Measurements from ENCODE around the gene MRPL28.

- no peak for TF ChIP-seq CTCF (conservative IDR thresholded peaks at IDR 0.05 in 1 of 2, IDR thresholded peaks at IDR 0.05 in 1 of 2; ENCODE audit: extremely low read depth in 1 of 2, insufficient read depth in 1 of 2, low read depth in 1 of 2, low read length in 2 of 2)
- TF ChIP-seq EZH2 (IDR thresholded peaks at IDR 0.05; ENCODE audit: borderline replicate concordance, low read length) = no peak
These were observed 27.7 kb downstream of the MRPL28 start for GRCh38 chr16:342455-343213.
